Keratinocyte (primary cell): ENCODE results near the gene MAP4. TPM values are rescaled to one million over a fixed set of nuclear protein-coding genes. Genes with fewer than 3 reads are reported as not detected.

Experiments used
- DNase-seq: peaks from one replicate; pipeline ENCODE4 v3.0.0-alpha.2; 2011; ENCODE audit warnings: low read depth, missing footprints, low spot score
- FAIRE-seq: peaks from 2 replicates; lab custom pipeline; 2011; peaks lifted over from hg19 to GRCh38; lab: Jason Lieb, UNC
- H2AFZ ChIP-seq: 2 replicates; pipeline ENCODE4 v1.6.0; 2012; ENCODE audit warnings: low read length, control low read depth, inconsistent platforms; ENCODE audit not compliant: control insufficient read depth
- H3K27ac ChIP-seq: 2 replicates; pipeline ENCODE4 v1.5.1; 2011; ENCODE audit warnings: low read length; ENCODE audit not compliant: control insufficient read depth, insufficient read depth
- H3K27me3 ChIP-seq: 3 replicates; pipeline ENCODE4 v1.6.0; 2011; ENCODE audit warnings: low read length; ENCODE audit not compliant: control insufficient read depth, insufficient read depth; ENCODE audit errors: extremely low read depth
- H3K36me3 ChIP-seq, 2 experiments: 2 replicates in 1 of 2; 3 replicates in 1 of 2; pipeline ENCODE4 v1.5.1; 2011; ENCODE audit warnings: low read length in 2 of 2, mild to moderate bottlenecking in 1 of 2; ENCODE audit not compliant: control insufficient read depth in 2 of 2, insufficient read depth in 2 of 2; ENCODE audit errors: extremely low read depth in 1 of 2
- H3K4me1 ChIP-seq: 3 replicates; pipeline ENCODE4 v1.5.1; 2011; ENCODE audit warnings: low read length; ENCODE audit not compliant: control insufficient read depth, insufficient read depth; ENCODE audit errors: extremely low read depth
- H3K4me2 ChIP-seq: 3 replicates; pipeline ENCODE4 v1.6.0; 2011; ENCODE audit warnings: low read depth, low read length; ENCODE audit not compliant: control insufficient read depth, insufficient read depth; ENCODE audit errors: extremely low read depth
- H3K4me3 ChIP-seq, 3 experiments: fragments of 200-600 bp in 1 of 3; sonication (generic) in 1 of 3; 2 replicates in 2 of 3; 3 replicates in 1 of 3; pipeline ENCODE4 v1.5.1; 2011 to 2016; ENCODE audit warnings: low read length in 3 of 3, mild to moderate bottlenecking in 3 of 3, control low read depth in 2 of 3, inconsistent platforms in 1 of 3, low read depth in 1 of 3, mixed read lengths in 1 of 3, mixed run types in 1 of 3, moderate library complexity in 1 of 3; ENCODE audit not compliant: control insufficient read depth in 2 of 3, insufficient read depth in 2 of 3; ENCODE audit errors: extremely low read depth in 1 of 3
- H3K79me2 ChIP-seq: 2 replicates; pipeline ENCODE4 v1.6.0; 2012; ENCODE audit warnings: low read length; ENCODE audit not compliant: control insufficient read depth, insufficient read depth
- H3K9ac ChIP-seq: 3 replicates; pipeline ENCODE4 v1.6.0; 2011; ENCODE audit warnings: low read length; ENCODE audit not compliant: control insufficient read depth, insufficient read depth; ENCODE audit errors: extremely low read depth
- H3K9me1 ChIP-seq: 3 replicates; pipeline ENCODE4 v1.6.0; 2011; ENCODE audit warnings: low read length; ENCODE audit not compliant: control insufficient read depth, insufficient read depth; ENCODE audit errors: extremely low read depth
- H3K9me3 ChIP-seq: 2 replicates; pipeline ENCODE4 v1.5.1; 2012; ENCODE audit warnings: low read depth, low read length; ENCODE audit not compliant: control insufficient read depth
- H4K20me1 ChIP-seq: 3 replicates; pipeline ENCODE4 v1.6.0; 2011; ENCODE audit warnings: low read length; ENCODE audit not compliant: control insufficient read depth, insufficient read depth; ENCODE audit errors: extremely low read depth
- EZH2 ChIP-seq: IDR thresholded peaks from one replicate; pipeline ENCODE4 v1.6.1; 2012; ENCODE audit warnings: inconsistent platforms, mild to moderate bottlenecking, low read length, moderate library complexity
- dilution Hi-C: fragments of 300-500 bp; cut with MboI; formaldehyde crosslinking; loops from one replicate; pipeline ENCODE4 v1.7.0; 2020; ENCODE audit warnings: low sequenced_read_pairs; ENCODE audit not compliant: extremely low pct_ligation_motif_present
- polyA plus RNA-seq, 5 experiments: library from polyadenylated mRNA; depleted of rRNA in 3 of 5; stranded (reverse) in 3 of 5; stranded (forward) in 1 of 5; unstranded in 1 of 5; fragments of >200 nt; gene quantifications; 1 replicate in 1 of 5; 2 replicates in 3 of 5; 3 replicates in 1 of 5; pipeline versions ENCODE4 v1.2.1 to v1.2.3, GENCODE V29; 2011 to 2012; ENCODE audit warnings: missing spikeins in 2 of 5, low read depth in 1 of 5, low replicate concordance in 1 of 5
- TF ChIP-seq, protein P1 (sequence below), 3 experiments: IDR thresholded peaks in 1 of 3; conservative IDR thresholded peaks in 1 of 3; optimal IDR thresholded peaks in 1 of 3; 2 replicates in 2 of 3; 3 replicates in 1 of 3; pipeline versions ENCODE3 to v1.5.1; 2011; ENCODE audit warnings: low read length in 3 of 3, mild to moderate bottlenecking in 3 of 3, moderate library complexity in 2 of 3, control low read depth in 1 of 3, inconsistent platforms in 1 of 3; ENCODE audit not compliant: insufficient read depth in 2 of 3; ENCODE audit errors: extremely low read depth in 1 of 3

The MAP4 gene
- polyA plus RNA-seq, 1 donor (not counting 4 experiments of a cell fraction or from before 2014, with no cell fraction given) = 110 TPM

DNA sequence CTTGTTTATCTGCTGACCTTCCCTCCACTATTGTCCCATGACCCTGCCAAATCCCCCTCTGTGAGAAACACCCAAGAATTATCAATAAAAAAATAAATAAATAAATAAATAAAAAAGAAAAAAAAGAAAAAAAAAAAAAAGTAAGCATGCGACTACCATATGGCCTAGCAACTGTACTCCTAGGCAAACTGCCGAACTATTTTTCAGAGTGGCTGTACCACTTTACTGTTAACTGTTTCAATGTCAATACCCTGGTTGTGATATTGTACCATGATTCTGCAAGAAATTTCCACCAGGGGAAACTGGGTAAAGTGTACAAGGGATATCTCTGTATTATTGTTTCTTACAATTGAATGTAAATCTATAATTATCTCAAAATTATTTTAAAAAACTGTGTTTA lies 41.3 kb upstream of the MAP4 start:
- DNase-seq (no peak), FAIRE-seq (no peak)
- Histone ChIP-seq H3K4me1 (no peaks in the 10 kb centered on the region), H3K36me3 (peaks cover 3% of the 10 kb centered on the region in 2 experiments), H3K4me2 (no peak overlapping the region), H4K20me1 (peaks cover 8% of the 10 kb centered on the region), H3K9ac (no peak overlapping the region), H3K4me3 (no peak overlapping the region), H2AFZ (no peak overlapping the region), H3K9me3 (no peaks in the 10 kb centered on the region), H3K9me1 (no peaks in the 10 kb centered on the region), H3K27me3 (no peaks in the 10 kb centered on the region), H3K27ac (no peak overlapping the region), H3K79me2 (peaks cover 64% of the 10 kb centered on the region)
- no peak for TF ChIP-seq EZH2
- TF ChIP-seq, protein P1, sequence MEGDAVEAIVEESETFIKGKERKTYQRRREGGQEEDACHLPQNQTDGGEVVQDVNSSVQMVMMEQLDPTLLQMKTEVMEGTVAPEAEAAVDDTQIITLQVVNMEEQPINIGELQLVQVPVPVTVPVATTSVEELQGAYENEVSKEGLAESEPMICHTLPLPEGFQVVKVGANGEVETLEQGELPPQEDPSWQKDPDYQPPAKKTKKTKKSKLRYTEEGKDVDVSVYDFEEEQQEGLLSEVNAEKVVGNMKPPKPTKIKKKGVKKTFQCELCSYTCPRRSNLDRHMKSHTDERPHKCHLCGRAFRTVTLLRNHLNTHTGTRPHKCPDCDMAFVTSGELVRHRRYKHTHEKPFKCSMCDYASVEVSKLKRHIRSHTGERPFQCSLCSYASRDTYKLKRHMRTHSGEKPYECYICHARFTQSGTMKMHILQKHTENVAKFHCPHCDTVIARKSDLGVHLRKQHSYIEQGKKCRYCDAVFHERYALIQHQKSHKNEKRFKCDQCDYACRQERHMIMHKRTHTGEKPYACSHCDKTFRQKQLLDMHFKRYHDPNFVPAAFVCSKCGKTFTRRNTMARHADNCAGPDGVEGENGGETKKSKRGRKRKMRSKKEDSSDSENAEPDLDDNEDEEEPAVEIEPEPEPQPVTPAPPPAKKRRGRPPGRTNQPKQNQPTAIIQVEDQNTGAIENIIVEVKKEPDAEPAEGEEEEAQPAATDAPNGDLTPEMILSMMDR (optimal IDR thresholded peaks at IDR 0.05 in 1 of 3, IDR thresholded peaks at IDR 0.05 in 1 of 3, conservative IDR thresholded peaks at IDR 0.05 in 1 of 3; ENCODE audit: extremely low read depth in 1 of 3, insufficient read depth in 2 of 3, low read length in 3 of 3) = no peak
- dilution Hi-C loops = no loop called here

DNA sequence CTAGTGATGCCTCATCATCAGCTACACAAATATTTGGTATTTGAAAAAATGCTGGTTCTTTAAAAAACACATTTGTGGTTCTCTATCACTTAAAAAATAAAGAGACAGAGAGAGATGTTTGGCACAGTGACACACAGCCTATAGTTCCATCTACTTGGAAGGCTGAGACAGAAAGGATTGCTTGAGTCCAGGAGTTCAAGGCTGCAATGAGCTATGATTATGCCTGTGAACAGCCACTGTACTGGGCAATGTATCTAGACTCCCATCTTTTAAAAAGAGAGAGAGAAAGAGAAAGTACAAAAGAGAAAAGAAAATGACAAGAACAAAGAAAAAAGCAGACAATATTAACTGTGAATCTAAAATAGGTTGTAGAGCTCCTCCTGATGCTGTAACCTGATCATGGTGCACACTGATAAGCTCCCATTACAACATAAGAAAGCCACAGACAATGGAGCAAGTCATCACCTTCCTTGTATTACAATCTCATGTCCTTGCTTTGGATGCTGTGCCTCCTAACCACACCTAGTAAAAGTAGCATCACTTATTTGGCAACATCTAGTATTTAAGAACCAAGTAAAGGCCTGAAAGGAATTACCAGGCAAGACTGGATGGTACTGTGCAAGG lies 31.7 kb upstream of the MAP4 start:
- Histone ChIP-seq H4K20me1 (peaks cover 21% of the 10 kb centered on the region), H3K79me2 (peaks cover 77% of the 10 kb centered on the region), H3K9me3 (no peaks in the 10 kb centered on the region), H3K4me1 (no peaks in the 10 kb centered on the region), H2AFZ (no peak overlapping the region), H3K27me3 (no peaks in the 10 kb centered on the region), H3K27ac (no peak overlapping the region), H3K9me1 (peaks cover 3% of the 10 kb centered on the region), H3K4me3 (no peak overlapping the region), H3K9ac (no peak overlapping the region), H3K4me2 (no peak overlapping the region), H3K36me3 (peaks cover 8 to 9% of the 10 kb centered on the region in 2 experiments)
- peak; percentile 59 for FAIRE-seq
- TF ChIP-seq, protein P1 (optimal IDR thresholded peaks at IDR 0.05 in 1 of 3, IDR thresholded peaks at IDR 0.05 in 1 of 3, conservative IDR thresholded peaks at IDR 0.05 in 1 of 3; ENCODE audit: extremely low read depth in 1 of 3, insufficient read depth in 2 of 3, low read length in 3 of 3) = no peak
- TF ChIP-seq EZH2 = no peak
- DNase-seq = no peak
- dilution Hi-C loops = no loop called here
